H1 (cell line): ENCODE results near the gene SEMA3C. TPM values are rescaled to one million over a fixed set of nuclear protein-coding genes. Genes with fewer than 3 reads are reported as not detected.

Experiments used
- CTCF ChIA-PET: fragments of 300-600 bp; sonication (Branson Sonifier 250); formaldehyde crosslinking; loops from one replicate; lab custom pipeline; 2021; ENCODE audit not compliant: partially characterized antibody; lab: Charles Lee
- POLR2A ChIA-PET: fragments of 300-600 bp; sonication (Branson Sonifier 250); formaldehyde crosslinking; loops from one replicate; lab custom pipeline; 2021; ENCODE audit warnings: inconsistent platforms; ENCODE audit not compliant: partially characterized antibody; lab: Charles Lee
- DNase-seq, 2 experiments: peaks; one replicate each; pipeline versions ENCODE4 v3.0.0 to v3.0.0-alpha.2; 2010 to 2022; ENCODE audit warnings: low spot score in 2 of 2, low read depth in 1 of 2, mixed read lengths in 1 of 2
- FAIRE-seq: peaks from 2 replicates; lab custom pipeline; 2011; peaks lifted over from hg19 to GRCh38; lab: Jason Lieb, UNC
- H2AFZ ChIP-seq: 2 replicates; pipeline ENCODE4 v1.8.1; 2012; ENCODE audit warnings: low read length, inconsistent platforms
- H2AK5ac ChIP-seq: 2 replicates; pipeline ENCODE4 v1.6.1; 2013; ENCODE audit warnings: low read depth, low read length
- H2BK120ac ChIP-seq: replicated peaks from 2 replicates; pipeline ENCODE3; 2013; ENCODE audit warnings: low read depth, low read length, inconsistent platforms
- H2BK12ac ChIP-seq: 2 replicates; pipeline ENCODE4 v1.6.1; 2013; ENCODE audit warnings: low read depth, low read length
- H2BK15ac ChIP-seq: 2 replicates; pipeline ENCODE4 v1.6.1; 2013; ENCODE audit warnings: low read length
- H2BK20ac ChIP-seq: 2 replicates; pipeline ENCODE4 v1.6.1; 2013; ENCODE audit warnings: low read length
- H2BK5ac ChIP-seq: 2 replicates; pipeline ENCODE4 v1.6.1; 2013; ENCODE audit warnings: low read depth, low read length
- H3K14ac ChIP-seq: 2 replicates; pipeline ENCODE4 v1.6.1; 2013; ENCODE audit warnings: inconsistent platforms; ENCODE audit not compliant: insufficient read length
- H3K18ac ChIP-seq: 2 replicates; pipeline ENCODE4 v1.6.1; 2013; ENCODE audit warnings: low read length; ENCODE audit errors: extremely low read depth
- H3K23ac ChIP-seq: 2 replicates; pipeline ENCODE4 v1.6.1; 2013; ENCODE audit warnings: inconsistent platforms; ENCODE audit not compliant: insufficient read length
- H3K23me2 ChIP-seq: 2 replicates; pipeline ENCODE4 v1.6.1; 2013; ENCODE audit warnings: low read depth, low read length
- H3K27ac ChIP-seq: 2 replicates; pipeline ENCODE4 v1.6.1; 2011; ENCODE audit warnings: low read depth, low read length, inconsistent platforms
- H3K27me3 ChIP-seq, 4 experiments: replicated peaks in 1 of 4; 1 replicate in 1 of 4; 2 replicates in 3 of 4; pipeline versions ENCODE4 v1.6.1 to v1.8.1; 2011 to 2013; ENCODE audit warnings: low read length in 3 of 4, mild to moderate bottlenecking in 3 of 4, inconsistent platforms in 2 of 4, mixed read lengths in 2 of 4, moderate library complexity in 1 of 4; ENCODE audit not compliant: control insufficient read depth in 3 of 4, insufficient read depth in 3 of 4; ENCODE audit errors: extremely low read depth in 1 of 4
- H3K36me3 ChIP-seq, 4 experiments: 2 replicates each; pipeline versions ENCODE4 v1.6.1 to v1.8.1; 2011 to 2013; ENCODE audit warnings: mild to moderate bottlenecking in 4 of 4, low read length in 3 of 4, moderate library complexity in 2 of 4, control low read depth in 1 of 4, inconsistent platforms in 1 of 4; ENCODE audit not compliant: insufficient read depth in 4 of 4, control insufficient read depth in 2 of 4
- H3K4ac ChIP-seq: replicated peaks from 2 replicates; pipeline ENCODE3; 2013; ENCODE audit warnings: low read length, low read depth, mixed read lengths, inconsistent platforms; ENCODE audit not compliant: insufficient read length
- H3K4me1 ChIP-seq, 4 experiments: replicated peaks in 1 of 4; 1 replicate in 1 of 4; 2 replicates in 3 of 4; pipeline versions ENCODE4 v1.6.1 to v1.8.1; 2011 to 2013; ENCODE audit warnings: low read length in 3 of 4, inconsistent platforms in 2 of 4, mixed read lengths in 1 of 4; ENCODE audit not compliant: insufficient read depth in 4 of 4, control insufficient read depth in 3 of 4
- H3K4me2 ChIP-seq, 2 experiments: 2 replicates each; pipeline versions ENCODE4 v1.6.1 to v1.8.1; 2011 to 2013; ENCODE audit warnings: low read depth in 2 of 2, low read length in 2 of 2, control low read depth in 1 of 2, inconsistent platforms in 1 of 2, mild to moderate bottlenecking in 1 of 2; ENCODE audit not compliant: insufficient read depth in 1 of 2
- H3K4me3 ChIP-seq, 4 experiments: fragments of 200-600, 300-600 bp in 1 of 4; sonication (generic), shearing (Covaris generic), sonication (Bioruptor Twin) in 1 of 4; 2 replicates each; pipeline versions ENCODE4 v1.5.1 to v1.8.1; 2011 to 2016; ENCODE audit warnings: low read length in 4 of 4, low read depth in 3 of 4, control low read depth in 2 of 4, inconsistent platforms in 2 of 4, mild to moderate bottlenecking in 2 of 4, mixed read lengths in 1 of 4, moderate library complexity in 1 of 4; ENCODE audit not compliant: insufficient read depth in 2 of 4; ENCODE audit errors: extremely low read depth in 1 of 4
- H3K56ac ChIP-seq: replicated peaks from 2 replicates; pipeline ENCODE3; 2013; ENCODE audit warnings: low read depth, mild to moderate bottlenecking, mixed read lengths, low read length, inconsistent platforms; ENCODE audit not compliant: insufficient read length
- H3K79me1 ChIP-seq: 2 replicates; pipeline ENCODE4 v1.6.1; 2013; ENCODE audit warnings: low read depth, low read length, control low read depth
- H3K79me2 ChIP-seq, 2 experiments: 2 replicates each; pipeline versions ENCODE4 v1.6.1 to v1.8.1; 2012 to 2013; ENCODE audit warnings: low read length in 2 of 2, mild to moderate bottlenecking in 2 of 2, inconsistent platforms in 1 of 2; ENCODE audit not compliant: insufficient read depth in 2 of 2, control insufficient read depth in 1 of 2
- H3K9ac ChIP-seq, 4 experiments: replicated peaks in 1 of 4; 1 replicate in 1 of 4; 2 replicates in 3 of 4; pipeline versions ENCODE4 v1.6.1 to v1.8.1; 2011 to 2013; ENCODE audit warnings: low read depth in 3 of 4, low read length in 3 of 4, control low read depth in 2 of 4, mild to moderate bottlenecking in 2 of 4, moderate library complexity in 2 of 4, inconsistent platforms in 1 of 4; ENCODE audit errors: extremely low read depth in 1 of 4
- H3K9me3 ChIP-seq, 2 experiments: 2 replicates each; pipeline versions ENCODE4 v1.6.1 to v1.8.1; 2012 to 2013; ENCODE audit warnings: mild to moderate bottlenecking in 2 of 2, moderate library complexity in 2 of 2, control low read depth in 1 of 2, inconsistent platforms in 1 of 2, low read depth in 1 of 2, low read length in 1 of 2, mixed read lengths in 1 of 2; ENCODE audit not compliant: insufficient read depth in 2 of 2
- H4K20me1 ChIP-seq, 2 experiments: replicated peaks in 1 of 2; 2 replicates each; pipeline versions ENCODE3 to v1.8.1; 2011 to 2013; ENCODE audit warnings: inconsistent platforms in 2 of 2, low read length in 2 of 2, mild to moderate bottlenecking in 1 of 2; ENCODE audit not compliant: insufficient read depth in 2 of 2, control insufficient read depth in 1 of 2
- H4K5ac ChIP-seq: 2 replicates; pipeline ENCODE4 v1.6.1; 2013; ENCODE audit warnings: low read length, low read depth, mixed read lengths, inconsistent platforms; ENCODE audit not compliant: insufficient read length
- H4K8ac ChIP-seq: 2 replicates; pipeline ENCODE4 v1.8.0; 2013; ENCODE audit warnings: mild to moderate bottlenecking, moderate library complexity, low read length, inconsistent platforms; ENCODE audit not compliant: insufficient read depth; ENCODE audit errors: extremely low read depth
- H4K91ac ChIP-seq: replicated peaks from 2 replicates; pipeline ENCODE3; 2013; ENCODE audit warnings: low read length, mixed read lengths, inconsistent platforms; ENCODE audit not compliant: insufficient read length
- JUN ChIP-seq: IDR thresholded peaks from 2 replicates; pipeline ENCODE4 v1.6.1; 2011; ENCODE audit warnings: low read depth, mild to moderate bottlenecking, improper control_type of control experiment, low read length
- RFX5 ChIP-seq: IDR thresholded peaks from 2 replicates; pipeline ENCODE4 v1.6.1; 2011; ENCODE audit warnings: low read depth, low read length, improper control_type of control experiment, borderline replicate concordance
- SIRT6 ChIP-seq: IDR thresholded peaks from one replicate; pipeline ENCODE4 v1.7.1; 2012; ENCODE audit warnings: low read length, inconsistent platforms
- SP2 ChIP-seq: IDR thresholded peaks from 2 replicates; pipeline ENCODE4 v1.6.1; 2012; ENCODE audit warnings: mild to moderate bottlenecking, low read length, inconsistent platforms
- SRF ChIP-seq: IDR thresholded peaks from 2 replicates; pipeline ENCODE4 v1.6.1; 2011; ENCODE audit warnings: mild to moderate bottlenecking, low read depth, low read length, moderate library complexity
- WGBS, 2 experiments: shearing (Covaris generic) in 1 of 2; methylation state at CpG; one replicate each; pipeline versions ENCODE4 v1.1.6 to v1.1.7; 2013 to 2015; ENCODE audit warnings: low lambda C conversion rate in 2 of 2, mixed read lengths in 2 of 2, inconsistent platforms in 1 of 2, low coverage in 1 of 2, missing lambda C conversion rate in 1 of 2; ENCODE audit not compliant: insufficient replicate concordance in 2 of 2, insufficient coverage in 1 of 2, insufficient read length in 1 of 2; ENCODE audit errors: extremely low coverage in 1 of 2, missing lambda C conversion rate in 1 of 2; 5-methylcytosine and 5-hydroxymethylcytosine counted together
- polyA plus RNA-seq, 7 experiments: library from polyadenylated mRNA; depleted of rRNA in 3 of 7; stranded (reverse) in 5 of 7; unstranded in 2 of 7; fragments of >200 nt in 5 of 7; fragments of 200-250 nt in 2 of 7; gene quantifications; 1 replicate in 5 of 7; 2 replicates in 1 of 7; 4 replicates in 1 of 7; pipeline versions ENCODE4 v1.2.1 to v1.2.3, GENCODE V29; 2011 to 2013; ENCODE audit warnings: missing spikeins in 2 of 7, mixed read lengths in 2 of 7
- total RNA-seq: library from RNA; stranded (reverse); fragmentation: NEBNext Ultra II Directional; extraction: Animal tissue kit (Norgen Biotek cat#: 25700); gene quantifications from 2 replicates; pipeline ENCODE4 v1.2.1, GENCODE V29; 2021

The SEMA3C gene
- total and polyA plus RNA-seq, 2 of the 8 experiments (the other 6 are each of a cell fraction or from before 2014, with no cell fraction given), result 0.15 to 1.4 TPM

- H3K36me3 ChIP-seq, result no peaks in the 10 kb centered on the region
- no peaks in the 10 kb centered on the region for H3K79me1 ChIP-seq
- H3K79me2 ChIP-seq, result no peaks in the 10 kb centered on the region
- no peak overlapping the region for H2AK5ac ChIP-seq
- H3K9ac ChIP-seq, result no peak overlapping the region
- H3K27ac ChIP-seq, result no peak overlapping the region
- H3K27me3 ChIP-seq, result no peaks in the 10 kb centered on the region
- no peaks in the 10 kb centered on the region for H3K23me2 ChIP-seq
- no peak overlapping the region for H4K8ac ChIP-seq
- H3K23ac ChIP-seq, result no peak overlapping the region
- no peak for FAIRE-seq
- H3K56ac ChIP-seq, result no peak overlapping the region
- no peak overlapping the region for H4K91ac ChIP-seq
- no peak for TF ChIP-seq RFX5
- no peak for TF ChIP-seq SIRT6
- TF ChIP-seq SP2, result no peak
- no peak for TF ChIP-seq SRF
- no peak for TF ChIP-seq JUN
- no peak overlapping the region for H3K18ac ChIP-seq
- H4K20me1 ChIP-seq, result no peaks in the 10 kb centered on the region
- no peak for DNase-seq
- no peak overlapping the region for H2BK5ac ChIP-seq
- H4K5ac ChIP-seq, result no peak overlapping the region
- peaks cover 0 to 3% (median 0%) of the 10 kb centered on the region in 4 experiments; a peak in 1 of 7 replicates for H3K4me1 ChIP-seq
- H3K9me3 ChIP-seq, result no peaks in the 10 kb centered on the region
- H2BK120ac ChIP-seq, result no peak overlapping the region
- H2BK12ac ChIP-seq, result no peak overlapping the region
- 84% methylated on average over 2 of the region's 2 CpGs; no CpG with 5 or more reads in 1 of the 2 experiments for WGBS, 2 experiments
- ChIA-PET POLR2A (no interaction called here), CTCF (no interaction called here)
- H2BK15ac ChIP-seq, result no peak overlapping the region
- H3K4ac ChIP-seq, result no peak overlapping the region
- no peak overlapping the region for H2BK20ac ChIP-seq
- H2AFZ ChIP-seq, result no peak overlapping the region
- no peak overlapping the region for H3K14ac ChIP-seq
- no peak overlapping the region for H3K4me2 ChIP-seq
- H3K4me3 ChIP-seq, result no peak overlapping the region
Observed at GRCh38 chr7:80945976-80946375, 27.1 kb upstream of the SEMA3C start.
